T-helper 9 cell (primary cell): Measurements from ENCODE around the gene KCNMB4.
"Not testable (repeated sequence)": the region's sequence is repeated elsewhere in the genome, so short reads cannot be mapped to it uniquely, and the experiment has no call there.

Experiments used
- DNase-seq: peaks from one replicate; pipeline ENCODE4 v3.0.0-alpha.2; 2020

The KCNMB4 gene

GRCh38 chr12:70379846-70380245, 13.8 kb downstream of the KCNMB4 start:
- DNase-seq: no peak

- DNase-seq: no peak
Observed at GRCh38 chr12:70383484-70383883, 17.4 kb downstream of the KCNMB4 start.

- DNase-seq: no peak
Observed at GRCh38 chr12:70383886-70384285, 17.8 kb downstream of the KCNMB4 start.

- DNase-seq: no peak
Observed at GRCh38 chr12:70386771-70387170, 20.7 kb downstream of the KCNMB4 start.

GRCh38 chr12:70389678-70390077, 23.6 kb downstream of the KCNMB4 start:
- no peak for DNase-seq

GRCh38 chr12:70392631-70393030, 26.5 kb downstream of the KCNMB4 start:
- DNase-seq: not testable (repeated sequence)

- no peak for DNase-seq
Observed at GRCh38 chr12:70393787-70394499, 27.9 kb downstream of the KCNMB4 start.

- no peak for DNase-seq
Observed at GRCh38 chr12:70398002-70398401, 31.9 kb downstream of the KCNMB4 start.

- DNase-seq: no peak
Observed at GRCh38 chr12:70398862-70399261, 32.8 kb downstream of the KCNMB4 start.

- DNase-seq: no peak
Observed at GRCh38 chr12:70399311-70399710, 33.2 kb downstream of the KCNMB4 start.

GRCh38 chr12:70400124-70400523, 34.0 kb downstream of the KCNMB4 start:
- no peak for DNase-seq

GRCh38 chr12:70402597-70402996, 36.5 kb downstream of the KCNMB4 start:
- DNase-seq: no peak

GRCh38 chr12:70403826-70404225, 37.7 kb downstream of the KCNMB4 start:
- DNase-seq: no peak

GRCh38 chr12:70408004-70408790, 42.1 kb downstream of the KCNMB4 start:
- no peak for DNase-seq

- no peak for DNase-seq
Observed at GRCh38 chr12:70415987-70416386, 49.9 kb downstream of the KCNMB4 start.

GRCh38 chr12:70417121-70417520, 51.0 kb downstream of the KCNMB4 start:
- no peak for DNase-seq

GRCh38 chr12:70418101-70418500, 52.0 kb downstream of the KCNMB4 start:
- no peak for DNase-seq

- DNase-seq: no peak
Observed at GRCh38 chr12:70422631-70423030, 56.5 kb downstream of the KCNMB4 start.

- DNase-seq: no peak
Observed at GRCh38 chr12:70426620-70427019, 60.5 kb downstream of the KCNMB4 start.

- no peak for DNase-seq
Observed at GRCh38 chr12:70427611-70428010, 61.5 kb downstream of the KCNMB4 start.

- no peak for DNase-seq
Observed at GRCh38 chr12:70430400-70430799, 64.3 kb downstream of the KCNMB4 start.

- no peak for DNase-seq
Observed at GRCh38 chr12:70436836-70437235, 70.7 kb downstream of the KCNMB4 start.

- DNase-seq: no peak
Observed at GRCh38 chr12:70443062-70443673, 77.1 kb downstream of the KCNMB4 start.

GRCh38 chr12:70444903-70445302, 78.8 kb downstream of the KCNMB4 start:
- no peak for DNase-seq
